ENCODE measurements around the gene APOBEC3C. TPM values are rescaled to one million over a fixed set of nuclear protein-coding genes. Genes with fewer than 3 reads are reported as not detected.

The APOBEC3C gene
- polyA plus RNA-seq, 1 donor from 2014 or later, result not detected

GRCh38 chr22:39028281-39028680, 14.2 kb downstream of the APOBEC3C start:
- TF ChIP-seq EZH2 (IDR thresholded peaks at IDR 0.05; ENCODE audit: borderline replicate concordance, insufficient read depth, low read length, poor library complexity, severe bottlenecking) (no peak), EP300 (conservative IDR thresholded peaks at IDR 0.05; ENCODE audit: poor library complexity, severe bottlenecking) (no peak), POLR2AphosphoS5 (IDR thresholded peaks at IDR 0.05) (no peak), TAF1 (IDR thresholded peaks at IDR 0.05; ENCODE audit: low read depth) (no peak), REST (IDR thresholded peaks at IDR 0.05; ENCODE audit: borderline replicate concordance) (no peak), MXI1 (conservative IDR thresholded peaks at IDR 0.05; ENCODE audit: poor library complexity, severe bottlenecking) (no peak), SMC3 (conservative IDR thresholded peaks at IDR 0.05; ENCODE audit: poor library complexity) (no peak), RAD21 (conservative IDR thresholded peaks at IDR 0.05) (no peak)
- TF ChIP-seq, protein P1, sequence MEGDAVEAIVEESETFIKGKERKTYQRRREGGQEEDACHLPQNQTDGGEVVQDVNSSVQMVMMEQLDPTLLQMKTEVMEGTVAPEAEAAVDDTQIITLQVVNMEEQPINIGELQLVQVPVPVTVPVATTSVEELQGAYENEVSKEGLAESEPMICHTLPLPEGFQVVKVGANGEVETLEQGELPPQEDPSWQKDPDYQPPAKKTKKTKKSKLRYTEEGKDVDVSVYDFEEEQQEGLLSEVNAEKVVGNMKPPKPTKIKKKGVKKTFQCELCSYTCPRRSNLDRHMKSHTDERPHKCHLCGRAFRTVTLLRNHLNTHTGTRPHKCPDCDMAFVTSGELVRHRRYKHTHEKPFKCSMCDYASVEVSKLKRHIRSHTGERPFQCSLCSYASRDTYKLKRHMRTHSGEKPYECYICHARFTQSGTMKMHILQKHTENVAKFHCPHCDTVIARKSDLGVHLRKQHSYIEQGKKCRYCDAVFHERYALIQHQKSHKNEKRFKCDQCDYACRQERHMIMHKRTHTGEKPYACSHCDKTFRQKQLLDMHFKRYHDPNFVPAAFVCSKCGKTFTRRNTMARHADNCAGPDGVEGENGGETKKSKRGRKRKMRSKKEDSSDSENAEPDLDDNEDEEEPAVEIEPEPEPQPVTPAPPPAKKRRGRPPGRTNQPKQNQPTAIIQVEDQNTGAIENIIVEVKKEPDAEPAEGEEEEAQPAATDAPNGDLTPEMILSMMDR (IDR thresholded peaks at IDR 0.05; ENCODE audit: poor library complexity, severe bottlenecking), result no peak
- Histone ChIP-seq H3K4me2 (ENCODE audit: low read length) (no peak overlapping the region), H3K27ac (ENCODE audit: low read length) (no peak overlapping the region), H2AFZ (ENCODE audit: low read depth, low read length) (no peak overlapping the region), H3K9me2 (ENCODE audit: insufficient read depth, low read length) (no peaks in the 10 kb centered on the region), H3K9ac (ENCODE audit: low read length) (no peak overlapping the region), H3K79me2 (replicated peaks; ENCODE audit: insufficient read depth, low read length) (no peaks in the 10 kb centered on the region), H3K4me3 (ENCODE audit: low read length) (no peak overlapping the region), H3K36me3 (ENCODE audit: insufficient read depth, low read length) (no peaks in the 10 kb centered on the region), H3K9me3 (ENCODE audit: low read length) (no peaks in the 10 kb centered on the region), H3K27me3 (ENCODE audit: insufficient read depth, low read depth, low read length) (no peaks in the 10 kb centered on the region), H4K20me1 (ENCODE audit: insufficient read depth) (no peaks in the 10 kb centered on the region), H3F3A (ENCODE audit: insufficient read depth, low read length, poor library complexity, severe bottlenecking) (no peaks in the 10 kb centered on the region)

DNA sequence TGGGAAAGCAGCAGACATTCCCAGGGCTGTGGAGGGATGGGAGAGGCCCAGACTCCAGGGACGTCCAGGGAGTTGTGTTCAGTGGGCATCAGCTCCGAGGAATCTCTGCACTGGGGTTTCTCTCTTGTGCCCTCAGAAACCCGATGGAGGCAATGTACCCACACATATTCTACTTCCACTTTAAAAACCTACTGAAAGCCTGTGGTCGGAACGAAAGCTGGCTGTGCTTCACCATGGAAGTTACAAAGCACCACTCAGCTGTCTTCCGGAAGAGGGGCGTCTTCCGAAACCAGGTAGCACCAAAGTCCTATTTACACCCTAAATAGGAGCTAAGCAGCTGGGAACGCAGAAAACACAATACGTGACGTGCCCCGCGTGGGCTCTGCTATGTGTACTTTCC, 15.2 kb downstream of the APOBEC3C start:
- no peaks in the 10 kb centered on the region for H3F3A ChIP-seq (ENCODE audit: insufficient read depth, low read length, poor library complexity, severe bottlenecking)

More for the DNA sequence above, 15.2 kb downstream of the APOBEC3C start:
- no peak overlapping the region for H3K9ac ChIP-seq (ENCODE audit: low read length)
- no peaks in the 10 kb centered on the region for H3K36me3 ChIP-seq (ENCODE audit: insufficient read depth, low read length)
- no peaks in the 10 kb centered on the region for H3K79me2 ChIP-seq (replicated peaks; ENCODE audit: insufficient read depth, low read length)
- no peaks in the 10 kb centered on the region for H3K9me3 ChIP-seq (ENCODE audit: low read length)
- H3K27ac ChIP-seq (ENCODE audit: low read length), result no peak overlapping the region
- H2AFZ ChIP-seq (ENCODE audit: low read depth, low read length), result no peak overlapping the region
- no peaks in the 10 kb centered on the region for H4K20me1 ChIP-seq (ENCODE audit: insufficient read depth)
- no peaks in the 10 kb centered on the region for H3K27me3 ChIP-seq (ENCODE audit: insufficient read depth, low read depth, low read length)
- H3K4me3 ChIP-seq (ENCODE audit: low read length), result no peak overlapping the region
- TF ChIP-seq REST (IDR thresholded peaks at IDR 0.05; ENCODE audit: borderline replicate concordance) (no peak), TAF1 (IDR thresholded peaks at IDR 0.05; ENCODE audit: low read depth) (no peak), EP300 (conservative IDR thresholded peaks at IDR 0.05; ENCODE audit: poor library complexity, severe bottlenecking) (no peak), EZH2 (IDR thresholded peaks at IDR 0.05; ENCODE audit: borderline replicate concordance, insufficient read depth, low read length, poor library complexity, severe bottlenecking) (no peak), POLR2AphosphoS5 (IDR thresholded peaks at IDR 0.05) (no peak), MXI1 (conservative IDR thresholded peaks at IDR 0.05; ENCODE audit: poor library complexity, severe bottlenecking) (no peak), RAD21 (conservative IDR thresholded peaks at IDR 0.05) (no peak), SMC3 (conservative IDR thresholded peaks at IDR 0.05; ENCODE audit: poor library complexity) (no peak)
- TF ChIP-seq, protein P1 (IDR thresholded peaks at IDR 0.05; ENCODE audit: poor library complexity, severe bottlenecking), result no peak
- H3K4me2 ChIP-seq (ENCODE audit: low read length), result no peak overlapping the region
- no peaks in the 10 kb centered on the region for H3K9me2 ChIP-seq (ENCODE audit: insufficient read depth, low read length)

Data from neural cell (in vitro differentiated cells).